H1 (cell line): ENCODE measurements around the gene ANKFN1.

Experiments used
- BRCA1 ChIP-seq: IDR thresholded peaks from 2 replicates; pipeline ENCODE4 v1.6.1; 2012; ENCODE audit warnings: low read depth, low read length, improper control_type of control experiment
- CHD2 ChIP-seq: IDR thresholded peaks from 2 replicates; pipeline ENCODE4 v1.6.1; 2012; ENCODE audit warnings: low read length, improper control_type of control experiment
- EP300 ChIP-seq, 2 experiments: IDR thresholded peaks; 1 replicate in 1 of 2; 2 replicates in 1 of 2; pipeline ENCODE4 v1.6.1; 2011 to 2012; ENCODE audit warnings: low read depth in 2 of 2, low read length in 2 of 2, mild to moderate bottlenecking in 2 of 2, borderline replicate concordance in 1 of 2, inconsistent platforms in 1 of 2, moderate library complexity in 1 of 2
- KDM5A ChIP-seq: fragments of 200-600 bp; IDR thresholded peaks from 2 replicates; pipeline ENCODE4 v1.7.1; 2012; ENCODE audit warnings: mild to moderate bottlenecking, low read length, inconsistent platforms, mixed read lengths
- PHF8 ChIP-seq: fragments of 200-600 bp; sonication (generic); conservative IDR thresholded peaks from 2 replicates; pipeline ENCODE4 v1.7.1; 2012; ENCODE audit warnings: low read depth, mild to moderate bottlenecking, inconsistent platforms, low read length, moderate library complexity
- RAD21 ChIP-seq, 2 experiments: IDR thresholded peaks in 1 of 2; conservative IDR thresholded peaks in 1 of 2; 2 replicates each; pipeline ENCODE4 v1.6.1; 2011; ENCODE audit warnings: low read depth in 2 of 2, low read length in 2 of 2, improper control_type of control experiment in 1 of 2, inconsistent platforms in 1 of 2, mild to moderate bottlenecking in 1 of 2, moderate library complexity in 1 of 2
- RBBP5 ChIP-seq: IDR thresholded peaks from 2 replicates; pipeline ENCODE4 v1.7.1; 2012; ENCODE audit warnings: low read depth, mild to moderate bottlenecking, inconsistent platforms, low read length, moderate library complexity, borderline replicate concordance
- SIN3A ChIP-seq, 2 experiments: IDR thresholded peaks in 1 of 2; conservative IDR thresholded peaks in 1 of 2; 2 replicates each; pipeline ENCODE4 v1.6.1; 2011 to 2012; ENCODE audit warnings: low read length in 2 of 2, improper control_type of control experiment in 1 of 2, low read depth in 1 of 2, mild to moderate bottlenecking in 1 of 2
- SIX5 ChIP-seq: IDR thresholded peaks from 2 replicates; pipeline ENCODE4 v1.6.1; 2011; ENCODE audit warnings: mild to moderate bottlenecking, low read depth, low read length
- SP1 ChIP-seq: IDR thresholded peaks from 2 replicates; pipeline ENCODE4 v1.6.1; 2011; ENCODE audit warnings: low read depth, low read length
- TAF7 ChIP-seq: optimal IDR thresholded peaks from 2 replicates; pipeline ENCODE3; 2011; ENCODE audit warnings: low read depth, mild to moderate bottlenecking, inconsistent platforms, low read length, moderate library complexity, borderline replicate concordance
- TEAD4 ChIP-seq: IDR thresholded peaks from 2 replicates; pipeline ENCODE4 v1.6.1; 2012; ENCODE audit warnings: low read depth, low read length, inconsistent platforms, mixed read lengths
- TF ChIP-seq, protein P1 (sequence below), 3 experiments: IDR thresholded peaks; 1 replicate in 2 of 3; 2 replicates in 1 of 3; pipeline versions ENCODE4 v1.5.1 to v1.6.1; 2011; ENCODE audit warnings: low read length in 3 of 3, mild to moderate bottlenecking in 3 of 3, inconsistent platforms in 2 of 3, low read depth in 1 of 3, moderate library complexity in 1 of 3; ENCODE audit not compliant: insufficient read depth in 1 of 3; ENCODE audit errors: control extremely low read depth in 1 of 3
- TF ChIP-seq, protein P2 (sequence below): IDR thresholded peaks from 2 replicates; pipeline ENCODE4 v1.6.1; 2012; ENCODE audit warnings: inconsistent platforms

DNA sequence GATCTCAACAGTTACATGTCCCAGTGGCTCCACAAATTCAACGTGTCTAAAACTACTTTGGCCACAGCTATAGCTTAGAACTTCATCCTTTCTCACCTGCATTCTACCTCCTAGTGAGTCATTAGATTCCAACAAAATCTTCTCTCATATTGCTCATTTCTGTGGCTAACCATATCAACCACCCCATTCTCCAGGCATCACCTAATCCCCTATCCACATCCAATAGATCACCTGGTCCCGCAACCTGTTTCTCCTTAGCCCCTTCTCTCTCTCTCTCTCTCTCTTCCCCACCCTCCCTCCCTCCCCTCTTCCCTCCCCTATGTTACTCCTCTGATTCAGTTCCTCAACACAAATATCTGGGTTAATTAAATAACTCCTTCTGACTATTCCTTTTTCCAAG, 64.6 kb downstream of the ANKFN1 start:
- no peak for TF ChIP-seq SP1
- TF ChIP-seq, protein P1, sequence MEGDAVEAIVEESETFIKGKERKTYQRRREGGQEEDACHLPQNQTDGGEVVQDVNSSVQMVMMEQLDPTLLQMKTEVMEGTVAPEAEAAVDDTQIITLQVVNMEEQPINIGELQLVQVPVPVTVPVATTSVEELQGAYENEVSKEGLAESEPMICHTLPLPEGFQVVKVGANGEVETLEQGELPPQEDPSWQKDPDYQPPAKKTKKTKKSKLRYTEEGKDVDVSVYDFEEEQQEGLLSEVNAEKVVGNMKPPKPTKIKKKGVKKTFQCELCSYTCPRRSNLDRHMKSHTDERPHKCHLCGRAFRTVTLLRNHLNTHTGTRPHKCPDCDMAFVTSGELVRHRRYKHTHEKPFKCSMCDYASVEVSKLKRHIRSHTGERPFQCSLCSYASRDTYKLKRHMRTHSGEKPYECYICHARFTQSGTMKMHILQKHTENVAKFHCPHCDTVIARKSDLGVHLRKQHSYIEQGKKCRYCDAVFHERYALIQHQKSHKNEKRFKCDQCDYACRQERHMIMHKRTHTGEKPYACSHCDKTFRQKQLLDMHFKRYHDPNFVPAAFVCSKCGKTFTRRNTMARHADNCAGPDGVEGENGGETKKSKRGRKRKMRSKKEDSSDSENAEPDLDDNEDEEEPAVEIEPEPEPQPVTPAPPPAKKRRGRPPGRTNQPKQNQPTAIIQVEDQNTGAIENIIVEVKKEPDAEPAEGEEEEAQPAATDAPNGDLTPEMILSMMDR (IDR thresholded peaks at IDR 0.05; ENCODE audit: control extremely low read depth in 1 of 3, insufficient read depth in 1 of 3, low read depth in 1 of 3, low read length in 3 of 3): no peak
- TF ChIP-seq EP300 (IDR thresholded peaks at IDR 0.05; ENCODE audit: borderline replicate concordance in 1 of 2, low read depth in 2 of 2, low read length in 2 of 2): no peak
- TF ChIP-seq KDM5A: no peak
- TF ChIP-seq CHD2: no peak
- TF ChIP-seq TEAD4: no peak
- no peak for TF ChIP-seq TAF7
- TF ChIP-seq BRCA1: no peak
- TF ChIP-seq RBBP5: no peak
- TF ChIP-seq PHF8: no peak
- no peak for TF ChIP-seq RAD21 (IDR thresholded peaks at IDR 0.05 in 1 of 2, conservative IDR thresholded peaks at IDR 0.05 in 1 of 2; ENCODE audit: low read depth in 2 of 2, low read length in 2 of 2)
- TF ChIP-seq SIN3A (conservative IDR thresholded peaks at IDR 0.05 in 1 of 2, IDR thresholded peaks at IDR 0.05 in 1 of 2; ENCODE audit: low read depth in 1 of 2, low read length in 2 of 2): no peak
- TF ChIP-seq, protein P2, sequence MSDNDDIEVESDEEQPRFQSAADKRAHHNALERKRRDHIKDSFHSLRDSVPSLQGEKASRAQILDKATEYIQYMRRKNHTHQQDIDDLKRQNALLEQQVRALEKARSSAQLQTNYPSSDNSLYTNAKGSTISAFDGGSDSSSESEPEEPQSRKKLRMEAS: no peak
- TF ChIP-seq SIX5: no peak
